Peyer's patch (tissue), 4 donors: ENCODE measurements around the gene LCN9. TPM values are rescaled to one million over a fixed set of nuclear protein-coding genes. Genes with fewer than 3 reads are reported as not detected.
A peak's percentile ranks its signal among the peaks of the same experiment; 100 is the strongest.
"Not testable (repeated sequence)": the region's sequence is repeated elsewhere in the genome, so short reads cannot be mapped to it uniquely, and the experiment has no call there.

Source experiments
- DNase-seq, 3 donors: peaks; one replicate each; pipeline ENCODE4 v3.0.0-alpha.2; 2017 to 2019
- H3K27ac ChIP-seq, 4 donors: fragments of 200-600 bp; sonication (generic); one replicate each; pipeline ENCODE4 v1.5.1; 2016 to 2019
- H3K27me3 ChIP-seq, 2 donors: fragments of 200-600 bp; sonication (generic); one replicate each; pipeline ENCODE4 v1.5.1; 2019
- H3K36me3 ChIP-seq, 3 donors: fragments of 200-600 bp; sonication (generic); one replicate each; pipeline ENCODE4 v1.5.1; 2016 to 2019
- H3K4me1 ChIP-seq, 4 donors: fragments of 200-600 bp; sonication (generic); one replicate each; pipeline ENCODE4 v1.5.1; 2016 to 2019
- H3K4me3 ChIP-seq, 4 donors: fragments of 200-600 bp; sonication (generic); 1 replicate in 3 of 4; 2 replicates in 1 of 4; pipeline ENCODE4 v1.5.1; 2016 to 2019; ENCODE audit warnings: mild to moderate bottlenecking in 1 of 4
- H3K9me3 ChIP-seq, 4 donors: fragments of 200-600 bp; sonication (generic); one replicate each; pipeline ENCODE4 v1.5.1; 2016 to 2019; ENCODE audit warnings: mild to moderate bottlenecking in 1 of 4
- CTCF ChIP-seq, 6 experiments: fragments of 450-650 bp in 4 of 6; fragments of 200-600 bp in 2 of 6; sonication (generic) in 1 of 6; IDR thresholded peaks; one replicate each; pipeline ENCODE4 v1.5.1; 2017 to 2019; ENCODE audit warnings: antibody characterized with exemption in 6 of 6, mild to moderate bottlenecking in 3 of 6, moderate library complexity in 1 of 6
- POLR2A ChIP-seq, 2 donors: fragments of 450-650 bp; IDR thresholded peaks; one replicate each; pipeline ENCODE4 v1.5.1; 2017; ENCODE audit warnings: antibody characterized with exemption in 2 of 2, mild to moderate bottlenecking in 2 of 2, moderate library complexity in 2 of 2
- total RNA-seq, 4 donors: library from RNA; depleted of rRNA; stranded (reverse); fragments of >200 nt; gene quantifications; one replicate each; pipeline ENCODE4 v1.1.0, GENCODE V29; 2016

Gene LCN9
- total RNA-seq, 4 donors from 2014 or later = not detected

GRCh38 chr9:135670721-135671590 is 7.8 kb downstream of the LCN9 start:
- H3K4me1 ChIP-seq = no peaks in the 10 kb centered on the region
- H3K27me3 ChIP-seq = no peaks in the 10 kb centered on the region
- no peaks in the 10 kb centered on the region for H3K36me3 ChIP-seq
- H3K9me3 ChIP-seq = no peaks in the 10 kb centered on the region
- DNase-seq = peak in 1 of 3 donors; percentile 16
- no peak overlapping the region for H3K4me3 ChIP-seq
- TF ChIP-seq POLR2A (IDR thresholded peaks at IDR 0.05) (no peak), CTCF (IDR thresholded peaks at IDR 0.05) (no peak)
- no peak overlapping the region for H3K27ac ChIP-seq

- Histone ChIP-seq H3K4me1 (no peaks in the 10 kb centered on the region), H3K27me3 (no peaks in the 10 kb centered on the region), H3K4me3 (no peak overlapping the region), H3K36me3 (no peaks in the 10 kb centered on the region), H3K27ac (no peak overlapping the region), H3K9me3 (no peaks in the 10 kb centered on the region)
- no peak for TF ChIP-seq CTCF (IDR thresholded peaks at IDR 0.05)
- no peak for TF ChIP-seq POLR2A (IDR thresholded peaks at IDR 0.05)
- DNase-seq = peak in 1 of 3 donors; percentile 31
These were observed 8.5 kb downstream of the LCN9 start for GRCh38 chr9:135671591-135672041.

GRCh38 chr9:135672786-135673185 is 9.7 kb downstream of the LCN9 start:
- H3K27me3 ChIP-seq, H3K4me3 ChIP-seq, DNase-seq, H3K9me3 ChIP-seq, H3K27ac ChIP-seq, H3K4me1 ChIP-seq, H3K36me3 ChIP-seq: not testable (repeated sequence)

- Histone ChIP-seq H3K27ac (no peak overlapping the region), H3K36me3 (no peaks in the 10 kb centered on the region), H3K9me3 (no peaks in the 10 kb centered on the region), H3K4me1 (no peaks in the 10 kb centered on the region), H3K27me3 (no peaks in the 10 kb centered on the region), H3K4me3 (no peak overlapping the region)
- no peak for TF ChIP-seq CTCF (IDR thresholded peaks at IDR 0.05)
- no peak for TF ChIP-seq POLR2A (IDR thresholded peaks at IDR 0.05)
- no peak for DNase-seq
These were observed 10.8 kb downstream of the LCN9 start for GRCh38 chr9:135673941-135674340.

- Histone ChIP-seq H3K36me3 (no peaks in the 10 kb centered on the region), H3K27me3 (no peaks in the 10 kb centered on the region), H3K4me3 (no peak overlapping the region), H3K4me1 (no peaks in the 10 kb centered on the region), H3K9me3 (no peaks in the 10 kb centered on the region), H3K27ac (no peak overlapping the region)
- no peak for TF ChIP-seq POLR2A (IDR thresholded peaks at IDR 0.05)
- TF ChIP-seq CTCF (IDR thresholded peaks at IDR 0.05) = no peak
- DNase-seq = no peak
These were observed 11.9 kb downstream of the LCN9 start for GRCh38 chr9:135674977-135675376.

GRCh38 chr9:135676891-135677290 is 13.8 kb downstream of the LCN9 start:
- TF ChIP-seq CTCF (IDR thresholded peaks at IDR 0.05) = no peak
- TF ChIP-seq POLR2A (IDR thresholded peaks at IDR 0.05) = no peak
- Histone ChIP-seq H3K36me3 (no peaks in the 10 kb centered on the region), H3K9me3 (no peaks in the 10 kb centered on the region), H3K27me3 (no peaks in the 10 kb centered on the region), H3K27ac (no peak overlapping the region), H3K4me1 (no peaks in the 10 kb centered on the region), H3K4me3 (no peak overlapping the region)
- no peak for DNase-seq
